Measurements from ENCODE around the gene SLC25A34.
A peak's percentile ranks its signal among the peaks of the same experiment; 100 is the strongest.

The SLC25A34 gene

DNA sequence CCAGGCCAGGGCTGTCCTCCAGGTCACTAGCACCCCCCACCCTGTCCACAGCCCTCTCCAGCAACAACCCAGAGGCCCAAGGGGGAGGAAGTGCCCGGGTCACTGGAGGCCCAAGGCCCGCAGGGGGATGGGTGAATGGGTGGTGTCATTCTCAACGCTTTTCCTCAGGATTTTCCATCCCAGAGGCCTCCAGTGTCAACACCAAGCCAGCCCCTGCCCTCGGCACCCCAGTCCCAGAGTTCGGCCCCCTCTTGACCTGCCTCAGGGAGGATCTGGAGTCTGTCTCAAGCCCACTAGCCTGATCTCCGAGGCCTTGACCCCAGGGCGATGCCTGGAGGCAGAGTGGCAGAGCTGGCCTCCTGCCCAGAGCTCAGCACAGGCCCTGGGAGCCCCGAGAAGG lies 11.3 kb downstream of the SLC25A34 start:
- H3K4me3 ChIP-seq (ENCODE audit: low read length) = no peak overlapping the region
- DNase-seq (ENCODE audit: low read depth, low spot score) = no peak

DNA sequence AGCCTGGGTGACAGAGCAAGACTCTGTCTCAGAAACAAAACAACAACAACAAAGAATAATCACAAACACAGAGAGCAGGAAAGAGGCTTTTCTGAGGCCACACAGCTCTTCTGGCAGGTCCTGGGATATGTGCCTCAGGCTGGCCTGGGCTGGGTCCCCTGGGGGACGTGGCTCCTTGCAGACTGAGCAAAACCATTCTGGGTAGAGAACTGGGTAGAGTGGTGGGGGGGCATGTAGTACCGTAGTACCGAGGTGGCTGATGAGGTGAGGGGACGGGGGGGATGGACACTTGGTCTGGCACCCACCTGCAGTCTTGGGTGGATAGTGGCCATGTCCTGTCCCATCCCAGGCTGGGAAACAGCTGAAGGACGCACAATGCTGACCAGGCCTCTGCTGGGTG lies 12.2 kb downstream of the SLC25A34 start:
- H3K4me3 ChIP-seq (ENCODE audit: low read length) = no peak overlapping the region
- no peak for DNase-seq (ENCODE audit: low read depth, low spot score)

DNA sequence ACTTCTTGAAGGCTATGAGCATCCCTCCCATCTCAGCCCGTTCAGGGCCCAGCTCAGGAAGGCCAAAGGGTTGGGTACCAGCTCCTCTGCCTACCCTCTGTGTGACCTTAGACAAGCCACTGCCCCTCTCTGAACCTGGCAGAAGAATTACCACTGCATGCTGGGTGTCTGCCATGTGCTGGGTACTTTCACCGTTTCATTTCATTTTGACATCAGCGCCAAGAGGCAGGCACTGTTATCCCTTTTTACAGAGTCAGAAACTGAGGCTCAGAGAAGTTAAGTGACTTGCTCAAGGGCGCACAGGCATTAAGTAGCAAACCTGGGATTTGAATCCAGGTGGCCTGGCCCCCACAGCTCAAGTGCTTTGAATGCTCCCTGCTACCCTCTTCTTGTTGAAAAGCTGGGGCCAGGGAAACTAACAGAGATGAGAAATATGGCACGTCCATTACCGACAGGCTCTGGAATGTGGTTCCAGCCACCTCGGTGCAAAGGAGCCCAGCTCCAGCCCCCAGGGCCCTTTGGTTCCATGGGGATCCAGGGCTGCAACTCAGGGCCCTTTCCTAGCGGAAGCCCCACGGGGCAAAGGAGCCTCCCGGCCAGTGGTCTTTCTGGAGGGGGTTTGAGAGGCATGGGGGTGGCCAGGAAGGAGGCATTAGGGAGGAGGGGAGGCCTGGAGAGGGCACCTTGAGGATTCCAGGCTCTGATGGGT lies 12.8 kb downstream of the SLC25A34 start:
- H3K4me3 ChIP-seq (ENCODE audit: low read length) = no peak overlapping the region

DNA sequence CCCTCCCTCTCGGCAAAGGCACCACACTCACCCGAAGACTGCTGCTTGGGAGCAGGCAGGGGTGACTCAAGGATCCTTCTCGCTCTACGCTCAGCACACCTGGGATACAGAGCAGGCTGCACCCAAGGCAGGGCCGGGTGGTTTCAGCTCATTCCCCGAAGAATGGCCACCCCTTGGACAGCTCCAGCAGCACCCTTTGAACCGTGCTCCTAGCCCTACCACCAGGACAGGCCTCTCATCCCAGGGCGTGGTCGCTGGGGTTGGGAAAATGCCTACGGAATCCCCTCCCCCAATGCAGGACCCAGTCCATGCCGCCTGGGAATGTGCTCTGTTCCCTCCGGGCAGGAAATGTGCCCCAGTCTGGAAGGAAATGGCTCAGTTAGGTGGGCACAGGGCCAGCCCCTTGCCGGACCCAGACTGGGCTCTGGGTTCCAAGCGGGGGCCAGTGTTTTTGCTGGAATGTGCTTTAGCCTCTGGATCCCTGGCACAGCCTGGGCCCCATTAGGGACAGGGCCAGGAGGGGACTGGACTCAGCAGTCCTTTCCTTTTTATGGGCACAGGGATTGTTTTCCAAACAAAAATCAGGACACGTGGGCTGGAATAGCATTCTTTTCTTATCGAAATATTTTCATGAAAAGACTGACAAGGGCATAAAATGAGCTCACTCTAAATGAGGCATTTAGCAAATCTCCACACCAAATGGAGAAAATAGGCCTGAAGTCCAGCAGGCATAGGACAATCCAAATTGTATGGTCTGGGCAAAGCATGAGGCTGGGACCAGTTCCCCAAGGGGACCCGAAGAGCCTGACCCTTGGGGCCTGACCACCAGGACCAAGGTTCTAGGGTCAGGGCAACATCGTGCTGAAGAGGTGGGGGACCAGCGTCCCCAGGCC lies 13.6 kb downstream of the SLC25A34 start:
- H3K4me3 ChIP-seq (ENCODE audit: low read length) = no peak overlapping the region
- no peak for DNase-seq (ENCODE audit: low read depth, low spot score)

More for the DNA sequence above, 12.8 kb downstream of the SLC25A34 start:
- DNase-seq (ENCODE audit: low read depth, low spot score) = no peak

DNA sequence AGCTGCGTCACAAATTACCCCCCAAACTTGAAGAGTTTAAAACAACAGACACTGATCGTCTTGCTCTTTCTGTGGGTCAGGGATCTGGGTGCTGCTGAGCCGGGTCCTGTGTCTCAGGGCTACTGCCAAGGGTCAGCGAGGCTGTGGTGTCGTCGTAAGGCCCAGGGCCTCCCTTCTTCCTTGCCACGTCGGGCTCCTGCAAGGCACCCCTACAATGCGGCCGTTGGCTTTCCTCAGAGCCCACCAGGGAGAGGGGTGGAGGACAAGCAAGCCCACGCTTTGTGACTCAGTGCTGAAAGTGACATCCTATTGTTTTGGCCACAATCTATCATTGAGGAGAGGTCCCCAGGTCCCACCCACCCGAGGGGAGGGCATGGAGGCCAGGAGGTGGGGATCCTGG lies 14.9 kb downstream of the SLC25A34 start:
- DNase-seq (ENCODE audit: low read depth, low spot score) = no peak
- no peak overlapping the region for H3K4me3 ChIP-seq (ENCODE audit: low read length)

DNA sequence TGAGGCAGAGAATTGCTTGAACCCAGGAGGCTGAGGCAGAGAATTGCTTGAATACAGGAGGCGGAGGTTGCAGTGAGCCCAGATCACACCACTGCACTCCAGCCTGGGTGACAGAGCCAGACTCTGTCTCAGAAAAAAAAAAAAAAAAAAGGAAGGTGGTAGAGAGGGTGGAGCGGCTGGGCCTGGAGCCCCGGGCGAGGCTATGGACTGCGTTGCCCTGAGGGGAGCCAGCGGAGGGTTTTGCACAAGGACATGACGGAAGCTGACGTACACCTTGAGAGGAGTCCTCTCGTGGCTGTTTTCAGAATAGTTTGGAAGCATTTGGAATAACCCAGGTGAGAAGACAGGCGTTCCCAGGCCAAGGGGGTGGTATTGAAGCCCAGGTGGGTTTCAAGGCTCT lies 15.7 kb downstream of the SLC25A34 start:
- no peak overlapping the region for H3K4me3 ChIP-seq (ENCODE audit: low read length)
- no peak for DNase-seq (ENCODE audit: low read depth, low spot score)

DNA sequence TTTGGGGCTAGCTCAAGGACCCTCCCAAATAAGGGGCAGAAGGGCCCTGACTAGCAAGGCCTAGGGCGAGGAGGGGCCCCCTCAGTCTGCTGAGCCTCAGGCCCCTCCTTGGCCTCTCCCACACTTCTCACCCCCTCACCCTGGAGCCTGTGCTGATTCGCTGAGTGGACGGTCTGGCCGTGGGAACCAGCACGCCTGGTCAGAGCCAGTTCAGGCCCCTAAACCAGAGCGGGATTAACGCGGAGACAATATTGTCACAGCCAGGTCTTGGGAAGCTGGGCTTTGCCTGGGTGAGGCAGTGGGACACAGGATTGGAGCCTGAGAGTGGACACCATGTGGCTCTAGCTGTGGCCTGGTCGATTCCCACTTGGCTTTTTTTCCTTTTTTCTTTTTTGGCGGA lies 17.7 kb downstream of the SLC25A34 start:
- no peak for DNase-seq (ENCODE audit: low read depth, low spot score)
- H3K4me3 ChIP-seq (ENCODE audit: low read length) = no peak overlapping the region

DNA sequence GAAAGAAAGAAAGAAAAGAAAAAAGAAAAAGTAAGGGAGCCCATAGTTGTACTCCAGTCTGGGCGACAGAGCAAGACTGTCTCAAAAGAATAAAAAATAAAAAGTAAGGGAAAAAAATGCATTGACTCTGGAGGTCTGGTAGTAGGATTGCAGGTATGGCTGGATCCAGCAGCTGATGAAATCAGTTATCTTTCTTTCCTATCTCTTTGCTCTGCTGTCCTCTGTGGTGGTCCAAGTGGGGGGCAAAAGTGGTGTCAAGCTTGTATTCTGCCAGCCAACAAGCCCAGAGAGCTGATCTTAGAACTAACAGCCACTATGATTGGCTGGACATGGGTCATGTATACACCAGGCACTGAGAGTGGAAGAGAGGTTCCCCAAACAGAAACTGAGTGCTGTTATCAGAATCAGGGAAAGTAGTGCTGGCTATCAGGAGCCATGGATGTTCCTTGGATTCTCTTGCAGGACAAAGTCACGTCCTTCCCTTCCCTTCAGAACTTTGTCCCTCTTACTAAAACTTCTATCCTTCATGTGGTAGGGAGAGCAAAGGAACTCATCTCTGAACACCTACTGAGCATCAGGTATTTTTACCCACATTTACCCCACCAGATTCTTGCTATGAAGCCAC lies 19.1 kb downstream of the SLC25A34 start:
- DNase-seq (ENCODE audit: low read depth, low spot score) = no peak
- no peak overlapping the region for H3K4me3 ChIP-seq (ENCODE audit: low read length)

DNA sequence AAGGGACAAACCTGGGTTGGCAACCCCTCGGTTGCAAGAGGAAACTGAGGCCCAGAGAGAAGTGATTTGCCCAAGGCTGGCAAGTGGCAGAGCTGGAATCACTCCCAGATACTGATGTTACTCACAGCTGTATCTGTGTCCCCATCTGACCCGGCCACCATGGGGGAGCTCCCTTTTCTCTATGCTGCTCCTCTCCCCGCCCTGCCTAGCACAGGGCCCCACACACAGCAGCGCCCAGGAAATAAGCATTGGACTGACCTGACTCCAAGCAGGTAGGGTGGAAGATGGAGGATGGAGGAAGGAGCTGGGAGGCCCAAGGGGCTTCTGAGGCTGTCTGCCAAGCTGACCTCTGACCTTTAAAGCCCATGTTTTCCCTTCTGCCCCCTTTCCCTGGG lies 19.6 kb downstream of the SLC25A34 start:
- DNase-seq (ENCODE audit: low read depth, low spot score) = no peak
- no peak overlapping the region for H3K4me3 ChIP-seq (ENCODE audit: low read length)

DNA sequence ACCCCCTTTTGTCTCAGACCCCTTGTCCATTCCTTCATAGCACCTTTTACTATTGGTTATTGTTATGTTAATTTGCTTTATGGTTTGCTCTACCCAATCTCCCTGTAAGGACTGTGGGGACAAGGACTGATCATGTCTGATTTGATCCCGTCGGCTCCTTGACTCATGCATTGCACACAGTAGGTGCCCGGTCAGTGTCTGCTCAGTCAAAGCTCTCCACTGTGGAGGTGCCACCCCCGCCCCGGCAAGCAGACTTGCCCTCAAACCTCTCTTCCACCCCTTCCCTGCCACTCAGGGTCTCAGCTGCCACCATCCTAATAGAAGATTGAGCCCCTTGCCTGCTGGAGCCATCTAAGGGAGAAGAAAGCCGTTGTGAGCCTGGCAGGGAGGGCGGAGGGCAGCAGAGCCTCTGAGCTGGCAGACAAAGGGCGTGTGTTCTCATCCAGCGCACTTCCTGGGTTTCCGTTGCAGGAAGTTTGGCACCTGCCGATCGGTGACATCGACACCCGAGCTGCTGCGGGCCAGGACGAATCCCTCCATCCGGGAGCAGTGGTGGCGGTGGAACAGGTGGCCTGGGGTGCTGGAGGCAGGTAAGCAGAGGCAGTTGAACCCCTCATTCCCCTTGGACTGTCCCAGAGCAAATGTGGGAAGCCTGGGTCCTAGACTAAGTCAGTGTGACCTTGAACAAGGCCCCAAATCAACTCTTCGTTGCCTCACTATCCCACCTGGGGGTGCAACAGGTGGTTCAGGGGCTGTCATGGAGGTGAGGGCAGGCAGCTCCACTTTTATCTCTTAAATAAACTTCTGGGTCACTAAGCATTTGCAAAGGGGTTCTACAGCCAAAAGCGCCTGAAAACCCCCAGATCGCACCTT lies 20.3 kb downstream of the SLC25A34 start:
- H3K4me3 ChIP-seq (ENCODE audit: low read length) = peak overlapping the region; percentile 27
- DNase-seq (ENCODE audit: low read depth, low spot score) = peak; percentile 60

DNA sequence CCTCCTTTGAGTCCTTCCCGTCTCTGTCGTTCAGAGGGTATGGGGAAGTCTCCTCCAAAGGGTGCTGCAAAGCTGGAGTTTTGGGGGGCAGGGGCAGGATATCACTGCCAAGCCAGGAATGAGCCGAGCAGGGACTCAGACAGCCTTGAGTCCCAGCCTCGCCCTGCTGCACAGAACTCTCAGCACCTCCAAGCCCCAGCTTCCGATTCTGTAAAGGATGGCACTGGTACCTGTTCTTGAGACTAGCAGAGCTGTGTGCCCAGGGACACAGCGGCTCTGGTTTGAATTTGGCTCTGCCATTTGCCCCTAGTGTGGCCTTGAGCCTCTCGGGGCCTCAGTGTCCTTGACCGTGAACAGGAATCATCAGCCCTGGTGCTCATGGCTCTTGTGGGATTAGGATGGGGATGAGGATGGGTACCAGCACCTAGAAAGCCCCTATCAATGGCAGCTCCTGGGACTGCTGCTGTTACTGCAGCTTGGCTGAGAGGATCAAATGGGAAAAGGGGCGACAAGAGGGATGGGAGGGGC lies 21.0 kb downstream of the SLC25A34 start:
- DNase-seq (ENCODE audit: low read depth, low spot score) = no peak
- no peak overlapping the region for H3K4me3 ChIP-seq (ENCODE audit: low read length)

DNA sequence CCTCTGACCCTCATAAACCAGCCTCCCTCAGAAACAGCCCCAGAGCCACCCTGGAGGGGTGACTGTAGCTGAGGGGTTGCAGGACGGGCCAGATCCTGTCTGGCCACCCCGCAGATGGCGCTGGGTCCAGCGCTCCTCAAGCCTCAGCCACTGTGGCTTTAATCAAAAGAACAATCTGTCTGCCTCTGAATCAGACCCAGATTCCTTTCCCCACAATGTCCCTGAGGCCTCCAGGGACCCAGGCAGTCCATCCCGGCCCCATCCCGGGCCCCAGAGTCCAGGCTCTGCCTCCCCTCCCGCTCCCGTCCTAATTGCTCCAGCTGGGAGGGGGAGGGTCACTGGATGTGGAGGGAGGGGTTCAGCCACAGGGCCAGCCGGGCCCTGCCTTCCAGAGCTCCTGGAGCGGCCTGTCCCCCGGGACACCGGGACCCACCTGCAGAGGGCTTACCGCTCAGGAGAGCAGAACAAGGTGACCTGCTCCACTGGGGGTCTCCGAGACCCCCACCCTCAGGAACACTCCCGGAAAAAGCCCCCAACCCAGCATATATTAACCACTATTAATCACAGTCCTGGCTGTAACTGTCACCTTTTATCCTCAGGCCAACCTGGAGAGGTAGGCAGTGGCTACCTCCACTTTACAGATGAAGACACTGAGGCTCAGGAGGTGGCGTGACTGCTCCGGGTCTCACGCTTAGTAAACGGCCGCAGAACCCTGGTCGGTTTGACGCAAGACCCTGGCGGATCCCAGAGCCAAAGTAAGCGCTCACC lies 21.7 kb downstream of the SLC25A34 start:
- H3K4me3 ChIP-seq (ENCODE audit: low read length) = no peak overlapping the region
- DNase-seq (ENCODE audit: low read depth, low spot score) = no peak

DNA sequence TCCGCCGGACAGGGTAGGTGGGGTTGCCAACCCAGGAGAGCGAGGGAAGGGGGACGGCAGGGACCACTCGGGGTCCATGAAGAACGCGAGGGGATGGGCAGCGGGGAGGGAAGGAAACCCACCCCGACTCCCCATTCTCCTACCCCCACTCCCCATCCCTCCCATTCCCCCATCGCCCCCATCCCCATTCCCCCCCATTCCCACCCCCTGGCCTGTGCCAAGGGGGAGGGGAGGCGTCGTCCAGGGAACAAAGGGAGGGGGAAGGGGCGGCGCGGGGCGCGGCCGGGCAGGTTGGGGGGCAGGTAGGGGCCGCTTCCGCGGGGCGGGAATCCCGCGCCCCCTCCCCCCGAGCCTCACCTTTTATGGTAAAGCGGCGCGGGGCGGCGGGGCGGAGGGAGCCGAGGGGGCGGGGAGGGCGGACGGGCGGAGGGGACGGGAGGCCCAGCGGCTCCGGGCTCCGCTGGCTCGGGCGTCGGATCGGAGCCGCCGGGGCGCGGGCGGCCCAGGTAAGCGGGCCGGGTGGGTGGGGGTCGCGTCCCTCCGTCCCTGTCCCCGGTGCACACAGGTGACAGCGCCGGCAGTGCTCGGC lies 22.4 kb downstream of the SLC25A34 start, which contains the start of gene FBLIM1:
TSS of gene FBLIM1 (plus strand) at position 453 of the 589 bp plus-strand sequence. CDS start 6,189 bp downstream, outside the sequence.
- DNase-seq (ENCODE audit: low read depth, low spot score) = no peak
- no peak within 1 kb of the TSS for H3K4me3 ChIP-seq (ENCODE audit: low read length)

DNA sequence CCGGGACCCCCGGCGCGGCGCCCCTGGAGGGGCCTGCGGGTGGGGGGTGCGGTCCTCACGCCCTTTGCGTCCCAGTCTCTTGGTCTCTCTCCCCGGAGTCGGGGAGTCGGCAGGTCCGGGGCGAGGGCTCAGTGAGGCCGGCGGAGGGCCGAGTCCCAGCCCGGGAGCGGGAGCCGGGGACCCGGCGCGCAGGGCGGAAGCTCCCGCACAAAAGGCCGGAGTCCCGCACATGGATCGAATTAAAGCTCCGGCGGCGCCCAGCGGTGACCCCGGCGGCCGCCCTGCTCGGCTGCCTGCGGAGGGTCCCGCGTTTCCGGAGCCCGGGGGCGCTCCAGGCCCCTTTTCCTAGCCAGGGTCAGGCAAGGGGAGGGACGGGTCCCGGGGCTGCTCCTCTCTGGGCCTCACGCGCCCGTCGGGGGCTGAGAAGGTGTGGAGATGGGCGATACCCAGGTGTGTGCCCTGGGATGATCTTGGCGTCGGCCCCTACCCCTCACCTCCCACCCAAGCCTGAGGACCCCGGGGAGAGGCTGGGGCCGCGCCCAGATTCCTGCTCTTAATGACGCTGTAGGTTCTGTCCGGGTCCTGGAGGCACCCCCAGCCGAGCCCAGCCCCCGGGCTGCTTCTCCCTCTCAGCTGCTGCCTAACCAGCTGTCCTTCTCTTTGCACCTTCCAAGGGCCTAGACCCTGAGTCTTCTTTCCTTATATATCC lies 23.0 kb downstream of the SLC25A34 start:
- no peak overlapping the region for H3K4me3 ChIP-seq (ENCODE audit: low read length)
- DNase-seq (ENCODE audit: low read depth, low spot score) = no peak

DNA sequence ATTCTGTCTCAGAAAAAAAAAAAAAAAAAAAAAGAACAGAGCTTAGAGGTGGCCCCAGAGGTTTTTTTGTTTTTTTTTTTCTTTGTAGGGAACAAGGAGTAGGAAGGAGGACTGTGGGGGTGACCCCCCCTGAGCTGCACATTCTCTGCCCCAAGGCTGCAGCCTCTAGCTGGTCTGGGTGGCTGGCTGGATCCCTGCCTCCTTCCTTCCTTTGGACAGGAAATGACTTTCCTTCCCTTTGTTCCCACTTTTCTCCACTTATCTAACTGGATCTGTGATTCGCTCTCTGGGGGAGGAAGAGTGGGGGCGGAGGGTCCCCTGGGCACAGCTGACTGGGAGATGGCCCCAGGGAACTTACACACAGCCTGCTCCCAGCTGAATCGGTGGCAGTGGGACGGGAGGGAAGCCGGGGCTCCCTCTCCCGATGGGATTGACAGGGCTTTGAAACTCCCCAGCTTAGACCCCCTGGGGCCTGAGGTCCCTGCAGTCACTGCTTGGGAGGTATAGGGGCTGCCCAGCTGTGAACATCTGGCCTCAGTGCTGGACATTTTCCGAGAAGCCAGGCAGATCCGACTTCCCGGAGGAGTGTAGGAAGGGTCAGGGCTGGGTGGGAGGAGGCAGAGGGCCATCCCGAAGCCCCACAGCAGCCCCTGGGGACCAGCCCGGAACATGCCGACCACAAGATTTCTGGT lies 24.6 kb downstream of the SLC25A34 start:
- no peak overlapping the region for H3K4me3 ChIP-seq (ENCODE audit: low read length)
- DNase-seq (ENCODE audit: low read depth, low spot score) = no peak

DNA sequence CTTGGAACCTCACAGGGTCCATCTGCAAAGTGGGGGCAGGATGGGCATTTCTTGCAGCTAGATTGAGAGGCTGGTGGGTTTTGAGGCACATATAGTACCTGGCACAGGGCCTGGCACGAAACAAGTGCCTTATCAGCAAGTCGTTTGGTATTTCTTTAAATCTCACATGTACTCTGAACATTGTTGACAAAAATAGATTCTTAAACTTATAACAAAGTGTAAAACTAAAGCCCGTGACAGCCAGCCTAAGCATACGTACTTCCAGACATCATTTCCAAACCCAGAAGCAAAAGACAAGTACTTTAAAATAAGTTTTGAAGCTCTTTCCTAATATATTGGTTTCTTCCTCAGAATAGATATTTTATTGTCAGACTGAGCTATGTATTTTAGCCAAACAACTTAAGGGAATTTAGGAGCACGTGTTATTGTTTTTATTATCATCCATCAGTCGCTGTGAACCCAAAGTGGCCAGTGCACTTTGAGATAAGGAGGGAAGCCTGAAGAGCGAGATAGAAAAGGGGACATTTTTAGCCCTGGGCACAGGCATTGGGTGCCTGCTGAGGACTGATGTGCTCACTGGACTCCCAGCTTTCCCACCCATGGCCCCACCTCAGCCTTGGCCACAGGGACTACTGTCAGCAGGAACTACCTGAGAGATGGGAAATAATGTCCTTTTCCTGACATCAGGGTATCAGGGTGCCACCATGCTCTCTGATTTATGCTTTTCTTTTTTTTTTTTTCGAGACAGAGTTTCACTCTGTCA lies 25.5 kb downstream of the SLC25A34 start:
- DNase-seq (ENCODE audit: low read depth, low spot score) = no peak
- no peak overlapping the region for H3K4me3 ChIP-seq (ENCODE audit: low read length)

Measured in Jurkat, Clone E6-1 (cell line).